HCT116 (cell line): ENCODE measurements around the gene EHF. TPM values are rescaled to one million over a fixed set of nuclear protein-coding genes. Genes with fewer than 3 reads are reported as not detected.

Experiments used
- ATAC-seq: fragments of 200-7000 bp; cut with Tn5 transposase; 2 replicates; pipeline ENCODE4 v1.9.1; 2020; ENCODE audit warnings: mild to moderate bottlenecking, moderate library complexity
- BruUV-seq: library from RNA; stranded (reverse); fragments of 400-500 nt; replicated peaks from 2 replicates; lab custom pipeline; 2021; lab: Mats Ljungman, UMichigan
- CTCF ChIA-PET: fragments of 300-600 bp; sonication (Branson Sonifier 250); formaldehyde crosslinking; loops from one replicate; lab custom pipeline; 2021; ENCODE audit warnings: antibody characterized with exemption; lab: Charles Lee
- POLR2A ChIA-PET: fragments of 300-600, 350-600 bp; sonication (Branson Sonifier 250); formaldehyde crosslinking; loops from one replicate; lab custom pipeline; 2021; ENCODE audit warnings: antibody characterized with exemption; lab: Charles Lee
- RAD21 ChIA-PET, 2 experiments: fragments of 300-600 bp; sonication (Branson Sonifier 250); formaldehyde crosslinking; loops; one replicate each; lab custom pipeline; 2023; ENCODE audit warnings: low total read pairs in 2 of 2; ENCODE audit not compliant: uncharacterized antibody in 2 of 2, unreplicated experiment in 2 of 2, low non-redundant PET in 1 of 2; lab: Charles Lee
- DNase-seq: peaks from one replicate; pipeline ENCODE4 v3.0.0-alpha.2; 2010; ENCODE audit warnings: low read depth, low spot score
- H2AFZ ChIP-seq: fragments of 200-600 bp; shearing (Covaris generic), sonication (generic); 2 replicates; pipeline ENCODE4 v1.6.1; 2017; ENCODE audit warnings: low read depth, mixed run types, mixed read lengths, antibody characterized with exemption, low read length; ENCODE audit not compliant: poor library complexity, severe bottlenecking
- H3K27ac ChIP-seq: 2 replicates; pipeline ENCODE4 v1.5.1; 2012; ENCODE audit warnings: low read depth, low read length
- H3K27me3 ChIP-seq: fragments of 200-600 bp; sonication (generic); 2 replicates; pipeline ENCODE4 v1.6.1; 2016; ENCODE audit warnings: mixed run types, low read length, mixed read lengths; ENCODE audit not compliant: insufficient read depth
- H3K36me3 ChIP-seq, 2 experiments: fragments of 200-500 bp in 1 of 2; fragments of 200-600 bp in 1 of 2; sonication (Bioruptor generic) in 1 of 2; sonication (generic) in 1 of 2; 2 replicates each; pipeline versions ENCODE4 v1.5.1 to v1.6.1; 2014 to 2016; ENCODE audit warnings: low read length in 2 of 2, inconsistent platforms in 1 of 2, mixed read lengths in 1 of 2, mixed run types in 1 of 2; ENCODE audit not compliant: insufficient read depth in 2 of 2, control insufficient read depth in 1 of 2
- H3K4me1 ChIP-seq, 2 experiments: fragments of 200-600 bp in 1 of 2; sonication (generic) in 1 of 2; 2 replicates each; pipeline versions ENCODE4 v1.5.1 to v1.6.1; 2012 to 2017; ENCODE audit warnings: low read length in 2 of 2, inconsistent platforms in 1 of 2, mild to moderate bottlenecking in 1 of 2, mixed read lengths in 1 of 2, mixed run types in 1 of 2, moderate library complexity in 1 of 2; ENCODE audit not compliant: insufficient read depth in 2 of 2, control insufficient read depth in 1 of 2
- H3K4me2 ChIP-seq: fragments of 200-600 bp; sonication (generic); 2 replicates; pipeline ENCODE4 v1.6.1; 2017; ENCODE audit warnings: mixed run types, low read length, mixed read lengths
- H3K4me3 ChIP-seq, 2 experiments: fragments of 200-600 bp in 1 of 2; sonication (generic) in 1 of 2; replicated peaks in 1 of 2; 2 replicates each; pipeline ENCODE4 v1.5.1; 2011 to 2016; ENCODE audit warnings: low read length in 2 of 2, control low read depth in 1 of 2, low read depth in 1 of 2, mild to moderate bottlenecking in 1 of 2, mixed read lengths in 1 of 2, mixed run types in 1 of 2
- H3K79me2 ChIP-seq: fragments of 200-600 bp; sonication (generic); 2 replicates; pipeline ENCODE4 v1.6.1; 2017; ENCODE audit warnings: mild to moderate bottlenecking, mixed run types, low read length, moderate library complexity, mixed read lengths; ENCODE audit not compliant: insufficient read depth
- H3K9ac ChIP-seq: fragments of 200-600 bp; sonication (generic); 2 replicates; pipeline ENCODE4 v1.6.1; 2016; ENCODE audit warnings: low read length, mixed read lengths
- H3K9me2 ChIP-seq: fragments of 200-600 bp; sonication (generic), shearing (Covaris generic); 2 replicates; pipeline ENCODE4 v1.6.1; 2017; ENCODE audit warnings: mixed run types, mild to moderate bottlenecking, moderate library complexity; ENCODE audit not compliant: insufficient read depth
- H3K9me3 ChIP-seq, 2 experiments: fragments of 200-500 bp in 1 of 2; fragments of 200-600 bp in 1 of 2; sonication (Bioruptor generic) in 1 of 2; sonication (generic) in 1 of 2; 2 replicates each; pipeline ENCODE4 v1.6.1; 2014 to 2017; ENCODE audit warnings: low read length in 2 of 2, mixed read lengths in 2 of 2, inconsistent platforms in 1 of 2, low read depth in 1 of 2, mild to moderate bottlenecking in 1 of 2, mixed run types in 1 of 2, moderate library complexity in 1 of 2; ENCODE audit not compliant: control insufficient read depth in 1 of 2, insufficient read depth in 1 of 2
- H4K20me1 ChIP-seq: fragments of 200-600 bp; sonication (generic), shearing (Covaris generic); 2 replicates; pipeline ENCODE4 v1.6.1; 2017; ENCODE audit warnings: mixed run types, mild to moderate bottlenecking, moderate library complexity; ENCODE audit not compliant: insufficient read depth
- EZH2 ChIP-seq: fragments of 200-600 bp; sonication (generic); IDR thresholded peaks from 2 replicates; pipeline ENCODE4 v1.6.1; 2017; ENCODE audit warnings: antibody characterized with exemption, mixed run types
- EZH2phosphoT487 ChIP-seq: fragments of 200-600 bp; IDR thresholded peaks from 2 replicates; pipeline ENCODE4 v1.6.1; 2018; ENCODE audit warnings: antibody characterized with exemption, borderline replicate concordance
- JUND ChIP-seq: IDR thresholded peaks from 2 replicates; pipeline ENCODE4 v1.6.1; 2012
- POLR2A ChIP-seq: IDR thresholded peaks from 2 replicates; pipeline ENCODE4 v1.7.0; 2011; ENCODE audit warnings: borderline replicate concordance; ENCODE audit not compliant: insufficient read depth, insufficient read length; ENCODE audit errors: extremely low read depth
- REST ChIP-seq: IDR thresholded peaks from 2 replicates; pipeline ENCODE4 v1.6.1; 2012; ENCODE audit warnings: low read depth
- SRF ChIP-seq: IDR thresholded peaks from 2 replicates; pipeline ENCODE4 v1.6.1; 2012; ENCODE audit warnings: low read depth
- TCF7L2 ChIP-seq: IDR thresholded peaks from 2 replicates; pipeline ENCODE4 v1.7.0; 2011; ENCODE audit warnings: borderline replicate concordance, inconsistent platforms; ENCODE audit not compliant: insufficient read depth, insufficient read length; ENCODE audit errors: extremely low read depth
- YY1 ChIP-seq: IDR thresholded peaks from 2 replicates; pipeline ENCODE4 v1.6.1; 2011; ENCODE audit warnings: low read length, low read depth, moderate library complexity, mild to moderate bottlenecking; ENCODE audit not compliant: insufficient replicate concordance; ENCODE audit errors: extremely low read depth
- ZBTB33 ChIP-seq: IDR thresholded peaks from 2 replicates; pipeline ENCODE4 v1.6.1; 2011; ENCODE audit warnings: mild to moderate bottlenecking, low read length, moderate library complexity; ENCODE audit not compliant: insufficient replicate concordance; ENCODE audit errors: extremely low read depth
- ZNF274 ChIP-seq: fragments of 200-500 bp; sonication (Bioruptor generic); IDR thresholded peaks from 2 replicates; pipeline ENCODE4 v1.6.1; 2014; ENCODE audit warnings: mild to moderate bottlenecking, low read depth, low read length, inconsistent platforms
- intact Hi-C: fragments of 100-400 bp; cut with micrococcal nuclease; formaldehyde crosslinking; loops from 2 replicates; pipeline ENCODE4 v1.10.0; 2022
- total RNA-seq: library from RNA; stranded (reverse); gene quantifications from one replicate; pipeline ENCODE4 v1.2.1, GENCODE V29; 2021; ENCODE audit not compliant: unreplicated experiment

Gene EHF
- total RNA-seq, 1 experiment from 2014 or later: 51.5 TPM

- Histone ChIP-seq H3K9me3 (no peaks in the 10 kb centered on the region), H3K4me3 (no peak overlapping the region), H3K27ac (no peak overlapping the region), H3K36me3 (no peaks in the 10 kb centered on the region), H3K9ac (no peak overlapping the region), H3K4me2 (no peak overlapping the region), H2AFZ (no peak overlapping the region), H3K27me3 (no peaks in the 10 kb centered on the region), H4K20me1 (no peaks in the 10 kb centered on the region), H3K9me2 (no peaks in the 10 kb centered on the region), H3K4me1 (peaks cover 0 to 4% of the 10 kb centered on the region in 2 experiments; a peak in 2 of 4 replicates), H3K79me2 (no peaks in the 10 kb centered on the region)
- CTCF ChIA-PET: no interaction called here
- BruUV-seq: no TSS peak
- no peak for DNase-seq
- ATAC-seq: no peak
- POLR2A ChIA-PET: no interaction called here
- TF ChIP-seq EZH2: no peak
- no peak for TF ChIP-seq EZH2phosphoT487
- no peak for TF ChIP-seq SRF
- no peak for TF ChIP-seq REST
- TF ChIP-seq ZBTB33: no peak
- no peak for TF ChIP-seq POLR2A
- TF ChIP-seq JUND: no peak
- no peak for TF ChIP-seq YY1
- no peak for TF ChIP-seq ZNF274
- no peak for TF ChIP-seq TCF7L2
- intact Hi-C loops: no loop called here
- RAD21 ChIA-PET: no interaction called here
Measured at GRCh38 chr11:34576331-34576730, 44.6 kb upstream of the EHF start.
